Loucy (cell line): Measurements from ENCODE around the gene CNPPD1.

Source experiments
- H2AFZ ChIP-seq: fragments of 200-600 bp; sonication (generic); 2 replicates; pipeline ENCODE4 v1.6.0; 2016; ENCODE audit warnings: antibody characterized with exemption, mild to moderate bottlenecking, low read length, moderate library complexity
- H3F3A ChIP-seq: fragments of 200-600 bp; 2 replicates; pipeline ENCODE4 v1.6.0; 2016; ENCODE audit warnings: antibody characterized with exemption, low read depth, mild to moderate bottlenecking
- H3K27me3 ChIP-seq: fragments of 200-600 bp; sonication (generic); 2 replicates; pipeline ENCODE4 v1.6.1; 2014; ENCODE audit warnings: low read length, mild to moderate bottlenecking; ENCODE audit not compliant: insufficient read depth, poor library complexity, severe bottlenecking
- H3K36me3 ChIP-seq: fragments of 200-600 bp; sonication (generic); 2 replicates; pipeline ENCODE4 v1.6.1; 2016; ENCODE audit warnings: low read length; ENCODE audit not compliant: insufficient read depth
- H3K4me1 ChIP-seq: fragments of 200-600 bp; sonication (generic); 2 replicates; pipeline ENCODE4 v1.5.1; 2014; ENCODE audit warnings: low read length, mild to moderate bottlenecking; ENCODE audit not compliant: insufficient read depth, poor library complexity, severe bottlenecking
- H3K4me2 ChIP-seq: fragments of 200-600 bp; sonication (generic); 2 replicates; pipeline ENCODE4 v1.6.0; 2014; ENCODE audit warnings: antibody characterized with exemption, low read length, low read depth, mild to moderate bottlenecking; ENCODE audit not compliant: poor library complexity, severe bottlenecking
- H3K4me3 ChIP-seq: fragments of 200-600 bp; sonication (generic); 2 replicates; pipeline ENCODE4 v1.5.1; 2014; ENCODE audit warnings: low read length, mild to moderate bottlenecking, mixed read lengths; ENCODE audit not compliant: poor library complexity, severe bottlenecking
- H3K79me2 ChIP-seq: fragments of 200-600 bp; sonication (generic); 2 replicates; pipeline ENCODE4 v1.6.1; 2014; ENCODE audit warnings: low read length; ENCODE audit not compliant: insufficient read depth
- H3K9ac ChIP-seq: fragments of 200-600 bp; sonication (generic); 2 replicates; pipeline ENCODE4 v1.6.0; 2014; ENCODE audit warnings: mild to moderate bottlenecking, low read depth, low read length, moderate library complexity; ENCODE audit not compliant: poor library complexity, severe bottlenecking
- H3K9me2 ChIP-seq: fragments of 200-600 bp; sonication (generic); replicated peaks from 2 replicates; pipeline ENCODE4 v1.6.1; 2016; ENCODE audit warnings: low read depth, low read length, mixed read lengths
- H3K9me3 ChIP-seq: fragments of 200-600 bp; sonication (generic); 2 replicates; pipeline ENCODE4 v1.6.1; 2014; ENCODE audit warnings: mild to moderate bottlenecking, antibody characterized with exemption, low read length, low read depth; ENCODE audit not compliant: insufficient read depth
- H4K20me1 ChIP-seq: fragments of 200-600 bp; sonication (generic); 2 replicates; pipeline ENCODE4 v1.6.0; 2014; ENCODE audit warnings: antibody characterized with exemption, low read length, mild to moderate bottlenecking; ENCODE audit not compliant: insufficient read depth, poor library complexity, severe bottlenecking
- CTCF ChIP-seq: fragments of 200-600 bp; sonication (generic); conservative IDR thresholded peaks from 2 replicates; pipeline ENCODE4 v1.5.1; 2014; ENCODE audit warnings: mild to moderate bottlenecking, antibody characterized with exemption, low read length
- EZH2phosphoT487 ChIP-seq: fragments of 200-600 bp; IDR thresholded peaks from 2 replicates; pipeline ENCODE4 v1.6.1; 2018; ENCODE audit warnings: antibody characterized with exemption, mild to moderate bottlenecking, moderate library complexity, borderline replicate concordance

CNPPD1 gene

GRCh38 chr2:219221957-219222518, 45.3 kb upstream of the CNPPD1 start:
- H4K20me1 ChIP-seq: no peaks in the 10 kb centered on the region
- H3K9me2 ChIP-seq: no peaks in the 10 kb centered on the region
- H3K4me3 ChIP-seq: no peak overlapping the region
- no peak overlapping the region for H3K4me2 ChIP-seq
- H3K4me1 ChIP-seq: peaks cover 10% of the 10 kb centered on the region
- no peak overlapping the region for H2AFZ ChIP-seq
- H3K9ac ChIP-seq: no peak overlapping the region
- no peaks in the 10 kb centered on the region for H3K9me3 ChIP-seq
- TF ChIP-seq CTCF (no peak), EZH2phosphoT487 (no peak)
- peaks cover 2% of the 10 kb centered on the region; the same call in 1 of the 2 replicates for H3K79me2 ChIP-seq
- no peaks in the 10 kb centered on the region for H3F3A ChIP-seq
- H3K36me3 ChIP-seq: peaks cover 57% of the 10 kb centered on the region; the same call in 1 of the 2 replicates
- no peaks in the 10 kb centered on the region for H3K27me3 ChIP-seq

GRCh38 chr2:219220652-219221402, 44.1 kb upstream of the CNPPD1 start:
- H3K9me3 ChIP-seq: no peaks in the 10 kb centered on the region
- no peak overlapping the region for H3K4me3 ChIP-seq
- no peak for TF ChIP-seq EZH2phosphoT487
- TF ChIP-seq CTCF: no peak
- no peaks in the 10 kb centered on the region for H3K79me2 ChIP-seq
- no peak overlapping the region for H2AFZ ChIP-seq
- H3K4me1 ChIP-seq: peaks cover 10% of the 10 kb centered on the region
- H3F3A ChIP-seq: no peaks in the 10 kb centered on the region
- H3K9ac ChIP-seq: no peak overlapping the region
- peaks cover 53% of the 10 kb centered on the region; the same call in 1 of the 2 replicates for H3K36me3 ChIP-seq
- no peaks in the 10 kb centered on the region for H4K20me1 ChIP-seq
- no peaks in the 10 kb centered on the region for H3K9me2 ChIP-seq
- H3K4me2 ChIP-seq: no peak overlapping the region
- no peaks in the 10 kb centered on the region for H3K27me3 ChIP-seq

- no peaks in the 10 kb centered on the region for H4K20me1 ChIP-seq
Measured at GRCh38 chr2:219219784-219220532, 43.2 kb upstream of the CNPPD1 start.

More at GRCh38 chr2:219219784-219220532, 43.2 kb upstream of the CNPPD1 start:
- Histone ChIP-seq H3K4me2 (no peak overlapping the region), H3K4me3 (no peak overlapping the region), H3K27me3 (no peaks in the 10 kb centered on the region), H2AFZ (no peak overlapping the region), H3K9me2 (no peaks in the 10 kb centered on the region), H3K9me3 (no peaks in the 10 kb centered on the region), H3K9ac (no peak overlapping the region), H3K36me3 (peaks cover 45% of the 10 kb centered on the region; the same call in 1 of the 2 replicates), H3K4me1 (peaks cover 10% of the 10 kb centered on the region), H3F3A (no peaks in the 10 kb centered on the region), H3K79me2 (no peaks in the 10 kb centered on the region)
- TF ChIP-seq CTCF: no peak
- no peak for TF ChIP-seq EZH2phosphoT487
